ENCODE measurements around the gene ABLIM2.
"Not testable (repeated sequence)": the region's sequence is repeated elsewhere in the genome, so short reads cannot be mapped to it uniquely, and the experiment has no call there.

The ABLIM2 gene

DNA sequence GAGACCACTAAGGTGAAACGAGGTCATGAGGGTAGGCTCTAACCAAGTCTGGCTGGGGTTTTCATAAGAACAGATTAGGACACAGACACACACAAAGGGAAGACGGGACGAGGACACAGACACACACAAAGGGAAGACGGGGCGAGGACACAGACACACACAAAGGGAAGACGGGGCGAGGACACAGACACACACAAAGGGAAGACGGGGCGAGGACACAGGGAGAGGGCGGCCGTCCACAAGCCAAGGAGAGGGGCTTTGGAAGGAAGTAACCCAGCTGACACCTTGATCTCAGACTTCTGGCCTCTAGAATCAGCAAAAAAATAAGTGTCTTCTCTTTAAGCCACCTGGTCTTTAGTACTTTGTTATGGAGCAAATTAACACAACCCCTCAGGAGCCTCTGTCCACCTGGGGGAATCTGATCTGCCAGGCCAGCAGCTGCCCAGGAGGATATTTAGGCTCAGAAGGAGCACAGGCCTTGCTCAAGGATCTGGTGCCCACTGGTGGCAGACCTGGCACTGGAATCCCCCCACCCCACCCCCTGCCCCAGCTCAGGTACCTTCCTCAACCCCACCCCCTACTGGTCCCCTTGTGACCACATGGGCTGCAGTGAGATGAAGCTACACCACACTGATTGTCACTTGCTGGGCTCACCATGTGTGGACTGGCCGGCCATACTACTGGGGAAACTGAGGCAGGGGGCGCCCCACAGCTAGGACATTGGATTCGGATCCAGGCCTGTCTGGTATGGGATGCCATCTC, 2.8 kb downstream of the ABLIM2 start:
- no peak for DNase-seq

DNA sequence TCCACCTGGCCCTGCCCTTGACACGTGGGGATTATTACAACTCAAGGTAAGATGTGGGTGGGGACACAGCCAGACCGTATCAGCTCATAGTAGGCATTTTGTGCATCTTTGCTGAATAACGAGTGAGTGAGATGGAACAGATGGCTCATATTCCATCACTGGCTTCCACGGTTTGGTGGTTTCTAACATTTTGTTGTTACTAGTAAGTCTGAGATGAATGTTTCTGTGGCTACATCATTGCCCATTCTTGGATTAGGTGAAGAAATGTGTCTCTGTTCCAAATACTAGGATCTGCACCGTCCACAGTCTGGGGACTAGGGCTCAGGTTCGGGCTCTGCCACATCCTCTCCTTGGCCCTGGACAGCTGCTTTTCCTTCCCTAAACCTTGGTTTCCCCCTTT, 3.6 kb downstream of the ABLIM2 start:
- DNase-seq, result no peak

GRCh38 chr4:8153441-8153840, 5.2 kb downstream of the ABLIM2 start:
- no peak for DNase-seq

- no peak for DNase-seq
Measured at GRCh38 chr4:8152865-8153257, 5.8 kb downstream of the ABLIM2 start.

DNA sequence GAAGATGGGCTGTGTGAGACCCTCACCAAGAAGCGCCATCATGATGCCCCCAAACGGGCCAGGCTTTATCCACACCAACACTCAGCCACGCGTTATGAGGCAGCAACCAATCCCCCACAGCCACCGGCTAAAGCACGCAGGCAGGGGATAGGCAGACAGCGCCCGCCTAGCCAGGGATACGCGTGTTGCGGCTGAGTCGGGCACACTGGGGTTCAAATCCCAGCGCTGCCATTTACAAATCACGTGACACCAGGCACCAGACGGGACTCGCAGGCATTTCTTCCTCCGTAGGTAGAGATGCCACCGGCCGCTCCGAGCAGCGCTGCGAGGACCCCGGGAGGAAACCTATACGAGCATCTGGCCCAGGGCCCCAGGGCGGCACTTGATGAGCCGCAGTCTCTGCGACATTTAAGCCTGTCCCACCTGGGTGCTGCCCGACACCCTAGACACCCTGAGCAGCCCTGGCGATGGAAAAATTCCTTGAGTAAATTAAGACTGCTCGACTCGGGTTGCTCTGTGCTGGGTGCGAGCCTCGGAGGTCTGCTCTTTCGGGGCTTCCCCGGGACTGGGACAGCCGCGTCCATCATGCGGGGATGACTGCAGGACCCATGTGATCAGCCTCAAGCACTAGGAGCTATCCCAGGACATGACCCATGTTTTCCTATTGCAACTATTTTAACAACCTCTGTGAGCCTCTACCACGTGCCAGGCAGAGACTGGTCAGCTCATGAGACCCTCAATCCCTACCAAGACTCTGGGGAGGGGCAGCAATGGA, 6.3 kb downstream of the ABLIM2 start:
- DNase-seq, result no peak

GRCh38 chr4:8151165-8151650, 7.4 kb downstream of the ABLIM2 start:
- DNase-seq, result no peak

GRCh38 chr4:8150152-8151090, 8.2 kb downstream of the ABLIM2 start:
- DNase-seq, result no peak

DNA sequence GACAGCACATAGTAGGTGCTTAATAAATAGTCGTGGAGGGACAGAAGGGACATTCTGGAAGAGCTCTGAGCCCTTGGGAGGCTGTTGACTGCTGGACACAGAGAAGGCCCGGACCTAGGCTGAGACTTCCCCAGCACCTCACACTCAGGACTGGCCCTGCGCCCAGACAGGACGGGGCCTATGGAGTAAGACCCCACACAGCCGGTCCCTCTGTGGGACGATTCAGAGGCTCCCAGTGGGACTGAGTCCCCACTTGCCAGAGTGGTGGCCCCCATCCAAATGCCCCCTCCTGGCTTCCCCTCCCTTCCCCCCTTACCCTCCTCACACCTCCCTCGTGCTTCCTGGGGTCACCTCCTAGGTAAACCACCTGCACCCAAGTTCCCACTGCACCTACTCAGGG, 8.9 kb downstream of the ABLIM2 start:
- DNase-seq, result no peak

GRCh38 chr4:8148785-8149435, 9.7 kb downstream of the ABLIM2 start:
- no peak for DNase-seq

GRCh38 chr4:8148159-8148558, 10.5 kb downstream of the ABLIM2 start:
- no peak for DNase-seq

- DNase-seq, result no peak
Measured at GRCh38 chr4:8147231-8147970, 11.2 kb downstream of the ABLIM2 start.

- DNase-seq, result no peak
Measured at GRCh38 chr4:8146157-8146556, 12.5 kb downstream of the ABLIM2 start.

DNA sequence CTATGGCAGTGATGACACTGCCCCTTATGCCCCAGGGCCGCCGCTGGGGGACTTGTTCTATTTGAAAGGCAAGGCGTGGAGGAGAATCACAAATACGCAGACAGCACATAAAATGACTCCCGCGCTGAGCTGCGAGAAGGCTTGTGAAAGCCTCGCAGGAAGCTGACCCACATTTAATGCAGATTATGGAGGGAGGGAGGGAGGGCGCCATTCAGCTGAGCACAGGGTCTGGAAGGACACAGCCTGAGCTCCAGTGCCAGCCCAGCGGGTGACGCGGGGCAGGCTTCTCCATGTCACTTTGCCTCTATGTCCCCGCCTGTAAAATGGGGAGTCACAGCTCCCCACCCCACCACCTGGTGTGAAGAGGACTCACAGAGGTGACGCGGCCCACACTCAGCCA, 14.3 kb downstream of the ABLIM2 start:
- DNase-seq, result no peak

DNA sequence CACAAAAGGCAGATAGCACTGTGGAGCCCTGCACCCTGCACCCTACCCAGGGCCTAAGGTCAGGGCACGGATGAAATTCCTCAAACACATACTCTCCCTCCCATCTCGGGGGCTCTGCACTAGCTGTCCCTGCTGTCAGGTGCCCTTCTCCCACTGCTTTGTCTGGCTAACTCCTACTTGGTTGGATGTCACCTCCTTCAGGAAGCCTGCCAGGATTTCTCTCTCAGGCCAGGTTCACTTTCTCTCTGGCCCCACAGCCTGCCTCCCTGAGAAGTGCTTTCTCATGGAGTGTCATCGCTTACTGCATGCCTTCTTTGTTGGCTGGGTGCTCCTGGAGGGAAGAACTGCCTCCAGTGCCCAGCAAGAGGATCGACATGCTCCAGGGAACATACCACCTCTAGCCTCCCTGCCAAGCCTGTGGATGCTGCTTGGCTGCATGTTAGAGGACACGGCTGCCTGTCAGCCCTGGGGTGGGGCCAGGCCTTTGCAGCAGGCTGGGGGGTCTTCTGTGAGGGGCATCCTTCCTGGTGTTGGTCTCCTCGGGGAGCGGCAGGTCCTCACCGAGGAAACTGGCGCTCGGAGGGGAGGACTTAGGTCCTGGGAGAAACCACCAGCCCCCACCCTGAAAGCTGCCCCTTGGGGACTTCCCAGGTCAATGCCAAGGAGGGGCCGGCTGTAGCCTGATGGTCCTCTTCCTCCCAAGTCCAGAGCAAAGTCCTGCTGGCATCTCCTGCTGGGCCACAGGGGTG, 15.0 kb downstream of the ABLIM2 start:
- no peak for DNase-seq

- no peak for DNase-seq
Measured at GRCh38 chr4:8142556-8142955, 16.1 kb downstream of the ABLIM2 start.

- no peak for DNase-seq
Measured at GRCh38 chr4:8141935-8142334, 16.7 kb downstream of the ABLIM2 start.

- no peak for DNase-seq
Measured at GRCh38 chr4:8140915-8141314, 17.7 kb downstream of the ABLIM2 start.

GRCh38 chr4:8139726-8140125, 18.9 kb downstream of the ABLIM2 start:
- DNase-seq, result not testable (repeated sequence)

DNA sequence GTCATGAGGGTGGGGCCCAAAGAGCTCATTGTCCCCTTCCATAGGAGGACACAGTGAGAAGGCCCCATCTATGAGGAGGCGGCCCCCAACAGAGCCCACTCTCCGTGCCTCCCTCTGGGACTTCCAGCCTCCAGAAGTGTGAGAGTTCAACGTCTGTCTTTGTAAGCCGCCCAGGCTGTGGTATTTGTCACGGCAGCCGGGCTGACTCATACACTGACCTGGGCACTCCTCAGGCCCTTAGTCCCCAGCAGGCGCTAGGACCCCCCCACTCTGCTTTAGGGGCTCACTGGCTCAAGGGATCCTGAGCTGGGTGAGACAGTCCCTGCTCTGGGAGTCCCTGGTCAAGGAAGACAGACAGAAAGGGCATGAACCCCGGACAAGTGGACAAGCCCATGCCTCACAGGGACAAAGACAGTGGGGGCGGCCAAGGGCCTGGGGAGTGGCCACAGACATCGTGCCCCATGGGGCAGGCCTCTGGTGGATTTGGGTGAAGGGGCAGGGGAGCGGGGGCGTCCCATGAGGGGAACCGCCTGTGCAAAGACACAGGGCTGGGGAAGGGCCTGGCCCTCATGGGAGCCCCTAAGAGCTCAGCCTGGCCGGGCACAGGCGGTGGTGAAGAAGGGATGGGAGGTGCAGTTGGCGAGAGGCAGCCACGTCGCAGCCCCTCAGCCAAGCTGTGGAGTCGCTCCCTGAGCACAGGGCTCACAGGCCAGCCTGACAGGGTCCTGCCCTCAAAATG, 21.5 kb downstream of the ABLIM2 start:
- no peak for DNase-seq

- DNase-seq, result no peak
Measured at GRCh38 chr4:8136529-8136928, 22.1 kb downstream of the ABLIM2 start.
